ENCODE data around the gene CTTNBP2.

CTTNBP2 gene

DNA sequence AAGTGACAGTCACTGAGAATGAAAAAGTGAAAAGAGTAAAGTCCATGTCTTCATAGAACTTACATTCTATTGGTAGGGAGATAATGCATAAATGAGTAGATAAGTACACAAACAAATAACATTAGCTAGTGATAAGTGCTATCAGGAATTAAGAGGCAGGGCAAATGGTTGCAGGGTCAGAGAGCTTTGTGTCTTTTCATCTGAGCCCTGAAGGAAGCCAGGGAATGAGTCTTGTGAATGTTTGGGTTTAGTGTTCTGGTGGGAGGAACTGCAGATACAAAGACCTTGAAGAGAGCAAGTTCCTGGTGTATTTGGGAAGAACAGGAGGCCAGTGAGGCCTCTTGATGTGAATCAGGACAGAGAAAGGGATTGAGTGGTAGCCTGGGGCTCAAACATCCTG is 183.8 kb downstream of the CTTNBP2 start:
- DNase-seq (ENCODE audit: low spot score): no peak

DNA sequence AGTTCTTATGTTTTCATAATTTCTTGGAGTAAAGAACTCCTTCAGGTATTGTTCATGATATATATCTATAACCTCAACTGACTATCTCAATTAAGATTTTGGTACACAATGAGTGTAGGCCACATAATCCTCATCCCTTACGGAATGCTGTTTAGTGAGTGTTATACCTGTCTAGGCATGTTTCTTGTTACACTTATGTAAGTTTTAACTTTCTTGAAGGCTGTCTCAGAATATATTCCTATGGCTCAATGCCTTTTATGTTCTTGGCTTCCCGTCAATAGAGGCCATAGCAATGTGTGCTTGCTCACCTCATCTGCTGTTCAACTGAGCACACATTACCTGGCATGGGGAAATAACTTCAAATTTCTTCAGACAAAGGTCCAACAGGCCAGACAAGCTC is 185.1 kb downstream of the CTTNBP2 start:
- no peak for DNase-seq (ENCODE audit: low spot score)

DNA sequence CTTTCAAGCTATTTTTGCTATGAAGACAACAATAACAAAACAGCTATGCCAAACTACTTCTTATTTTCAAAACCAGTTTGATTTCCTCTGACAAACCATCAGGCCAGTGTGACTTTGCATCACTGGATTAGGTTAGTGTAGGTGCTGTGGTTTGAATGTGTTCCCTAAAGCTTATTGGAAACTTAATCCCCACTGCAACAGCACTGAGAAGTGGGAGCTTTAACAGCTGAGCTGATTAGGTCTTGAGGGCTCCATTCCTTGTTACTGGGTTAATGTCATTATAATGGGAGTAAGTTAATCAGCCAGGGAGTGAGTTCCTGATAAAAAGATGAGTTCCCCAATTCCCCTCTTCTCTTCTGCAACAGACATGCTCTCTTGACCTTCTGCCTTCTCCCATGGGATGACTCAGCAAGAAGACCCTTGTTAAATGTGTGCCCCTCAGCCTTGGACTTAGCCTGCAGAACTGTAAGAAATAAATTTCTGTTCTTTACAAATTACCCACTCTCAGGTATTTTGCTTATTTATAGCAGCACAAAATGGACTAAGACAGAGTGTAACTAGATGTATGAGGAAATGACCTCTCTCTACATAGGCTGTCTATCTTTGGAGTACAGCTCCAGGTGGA is 186.8 kb downstream of the CTTNBP2 start:
- no peak for DNase-seq (ENCODE audit: low spot score)

DNA sequence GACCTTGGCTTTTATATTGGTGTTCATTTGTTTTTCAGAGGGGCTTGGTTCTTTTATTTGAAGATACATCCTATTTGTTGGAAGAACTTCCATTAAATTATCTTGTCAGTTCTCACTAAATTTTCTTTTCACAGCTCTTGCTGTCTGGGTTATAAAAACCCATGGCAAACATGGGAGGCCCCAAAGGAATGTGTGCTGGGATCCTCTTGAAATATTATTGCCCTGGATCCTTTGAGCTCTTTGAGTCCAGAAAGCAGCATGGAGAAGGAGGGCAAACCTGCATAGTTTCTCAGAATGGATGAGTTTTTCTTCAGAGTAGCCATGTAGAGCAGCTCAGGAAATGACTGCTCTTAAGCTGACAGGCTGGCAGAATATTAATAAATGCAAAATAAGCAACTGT is 187.4 kb downstream of the CTTNBP2 start:
- DNase-seq (ENCODE audit: low spot score): no peak

DNA sequence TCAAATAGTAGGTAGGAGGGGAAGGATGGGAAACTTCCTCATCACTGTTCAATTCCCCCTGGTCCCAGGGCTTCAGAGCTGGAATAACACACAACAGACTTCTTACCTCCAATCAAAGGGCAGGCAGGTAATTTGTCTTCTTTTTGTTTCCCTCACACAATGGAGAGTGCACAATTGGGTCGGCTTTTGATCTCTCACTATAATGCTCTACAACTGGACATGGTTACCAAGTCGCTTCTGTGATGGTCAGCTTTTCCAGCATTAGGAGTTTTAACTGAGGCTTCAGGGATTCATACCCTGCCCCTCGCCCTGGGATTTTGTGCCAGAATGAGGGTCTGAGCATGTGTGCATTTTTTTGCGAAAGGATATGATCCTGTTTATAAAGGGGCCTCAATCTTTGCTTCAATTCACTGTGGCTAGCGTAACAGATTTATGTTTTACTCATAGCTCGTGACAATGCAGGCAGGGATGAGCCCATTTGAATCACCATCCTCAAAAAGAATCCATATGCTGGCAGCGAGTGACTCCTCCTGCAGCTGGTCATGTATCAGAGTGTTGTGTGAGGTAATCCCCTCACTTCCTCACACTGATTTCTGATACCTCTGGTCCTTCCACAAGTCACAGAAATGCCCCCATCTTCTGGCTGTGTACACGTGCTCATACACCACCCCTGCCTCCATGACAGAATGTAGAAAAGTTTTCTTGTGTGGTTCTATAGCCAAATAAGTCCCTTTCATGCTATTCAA is 189.6 kb downstream of the CTTNBP2 start:
- DNase-seq (ENCODE audit: low spot score): no peak

DNA sequence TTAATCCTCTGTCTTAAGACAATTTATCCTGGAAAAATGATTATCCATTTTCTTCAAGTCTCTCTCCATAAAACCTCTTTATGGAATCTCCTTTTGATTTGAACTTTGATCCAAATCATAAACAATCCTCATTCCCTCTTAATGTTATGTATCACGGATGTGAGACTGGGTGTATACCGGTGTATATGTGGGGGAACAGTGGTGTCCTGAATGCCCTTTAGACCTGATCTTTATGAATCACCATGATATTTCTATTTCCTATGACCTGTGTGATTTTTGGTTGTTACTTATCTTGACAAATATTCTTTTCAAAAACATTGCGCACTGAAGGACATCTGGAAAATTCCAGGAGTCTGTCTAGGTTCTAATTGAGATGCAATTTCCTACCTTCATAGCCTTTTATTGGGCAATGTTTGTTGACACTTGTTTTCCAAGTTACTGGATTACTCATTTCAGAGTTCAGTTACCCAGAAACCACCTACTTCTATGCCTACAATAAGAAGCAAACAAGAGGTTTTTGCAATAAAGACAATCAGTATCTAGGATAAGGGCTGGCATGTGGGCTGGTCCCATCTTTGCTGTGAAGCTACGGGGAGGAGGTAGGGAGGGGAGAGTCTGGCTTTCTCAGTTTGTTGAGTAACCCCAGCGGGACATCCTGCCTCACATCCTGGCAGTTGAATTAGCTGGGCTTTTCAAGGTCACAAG is 190.4 kb downstream of the CTTNBP2 start:
- no peak for DNase-seq (ENCODE audit: low spot score)

DNA sequence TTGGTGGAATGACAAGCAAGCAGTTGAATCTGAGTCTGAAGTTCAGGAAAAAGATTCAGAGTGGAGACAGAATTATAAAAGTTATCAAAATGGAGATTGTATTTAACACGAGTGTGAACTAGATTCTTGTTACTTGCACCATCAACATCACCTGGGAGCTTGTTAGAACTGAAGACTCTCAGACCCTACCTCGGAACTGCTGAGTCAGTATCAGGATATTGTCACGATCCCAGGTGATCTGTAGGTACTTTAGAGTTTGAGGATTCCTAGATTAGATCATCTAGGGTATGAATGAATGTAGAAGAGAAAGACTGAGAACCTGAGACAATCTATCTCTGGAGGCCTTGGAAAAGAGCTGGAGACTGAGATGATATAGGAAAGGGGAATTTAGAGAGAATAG is 194.1 kb downstream of the CTTNBP2 start:
- no peak for DNase-seq (ENCODE audit: low spot score)

DNA sequence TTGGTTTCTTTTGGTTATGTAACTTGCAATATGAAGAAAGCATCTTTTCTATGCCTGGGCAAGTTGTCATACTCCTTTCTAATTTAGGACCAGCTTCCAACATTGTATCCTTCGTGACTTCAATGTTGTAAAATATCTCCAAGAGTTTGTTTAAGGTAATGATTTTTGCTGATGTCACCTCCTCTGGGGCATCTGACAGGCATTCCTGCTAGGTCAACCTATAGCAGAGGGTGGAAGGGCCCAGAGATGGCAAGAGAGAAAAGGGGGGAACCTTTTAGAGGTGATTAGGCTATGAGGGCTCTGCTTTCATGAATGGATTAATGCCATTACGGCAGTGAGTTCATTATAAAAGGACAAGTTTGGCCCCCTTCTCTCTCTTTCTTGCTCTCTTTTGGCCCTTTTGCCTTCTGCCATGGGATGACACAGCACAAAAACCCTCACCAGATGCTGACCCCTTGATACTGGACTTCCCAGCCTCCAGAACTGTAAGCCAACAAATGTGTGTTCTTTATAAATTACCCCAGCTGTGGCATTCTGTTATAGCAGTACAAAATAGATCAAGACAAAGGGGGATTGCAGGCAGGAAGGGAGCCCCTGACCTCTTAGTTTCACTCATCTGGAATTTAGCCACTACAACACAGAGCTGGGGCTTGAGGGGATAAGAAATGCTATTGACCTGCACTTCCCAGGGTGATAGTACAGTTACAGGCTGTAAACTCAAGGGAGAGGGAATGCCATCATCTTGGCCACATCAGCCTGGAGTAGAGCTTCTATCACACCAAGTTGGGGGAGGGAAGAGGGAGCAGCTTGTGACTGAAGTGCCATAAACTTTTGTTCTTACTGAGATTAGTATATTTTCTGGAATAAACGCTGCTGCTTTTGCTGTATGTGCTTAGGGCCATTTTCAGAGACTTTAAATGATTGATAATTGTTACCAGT is 197.5 kb downstream of the CTTNBP2 start:
- no peak for DNase-seq (ENCODE audit: low spot score)

DNA sequence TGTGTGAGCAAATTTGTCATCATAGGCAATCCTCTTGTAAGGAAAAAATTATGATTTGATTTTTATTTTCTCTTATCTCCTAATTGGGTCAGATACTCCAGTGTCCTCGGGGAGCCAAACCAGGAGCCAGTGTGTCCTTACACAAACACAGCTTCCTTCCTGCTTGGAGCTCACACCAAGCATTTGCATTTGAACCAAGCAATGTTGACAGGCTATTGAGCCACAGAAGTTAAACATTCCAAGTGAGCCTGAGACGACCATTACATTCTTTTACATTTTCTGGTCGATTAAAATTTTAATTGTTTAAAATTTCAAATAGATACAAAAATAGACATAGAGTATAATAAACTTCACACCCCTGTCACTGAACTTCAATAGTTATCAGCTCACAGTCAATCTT is 198.6 kb downstream of the CTTNBP2 start:
- DNase-seq (ENCODE audit: low spot score): no peak

DNA sequence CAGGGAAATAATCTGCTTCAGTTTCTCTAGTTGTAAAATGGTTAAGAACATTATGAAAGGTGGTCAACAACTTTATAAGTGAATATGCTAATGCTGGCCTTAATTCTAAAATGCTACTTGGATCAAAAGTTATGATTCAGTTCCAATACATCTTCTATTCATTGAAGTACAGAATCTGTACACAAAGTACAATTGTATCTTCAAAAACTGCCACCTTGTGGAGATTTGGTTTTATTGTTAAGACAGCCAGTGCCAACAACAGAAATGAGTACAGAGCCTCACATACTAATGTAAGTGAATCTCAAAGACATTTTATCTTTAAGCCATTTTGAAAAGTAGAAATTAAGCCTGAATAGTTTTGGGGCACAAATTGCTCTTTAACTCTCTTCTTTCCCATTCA is 199.4 kb downstream of the CTTNBP2 start:
- DNase-seq (ENCODE audit: low spot score): no peak

DNA sequence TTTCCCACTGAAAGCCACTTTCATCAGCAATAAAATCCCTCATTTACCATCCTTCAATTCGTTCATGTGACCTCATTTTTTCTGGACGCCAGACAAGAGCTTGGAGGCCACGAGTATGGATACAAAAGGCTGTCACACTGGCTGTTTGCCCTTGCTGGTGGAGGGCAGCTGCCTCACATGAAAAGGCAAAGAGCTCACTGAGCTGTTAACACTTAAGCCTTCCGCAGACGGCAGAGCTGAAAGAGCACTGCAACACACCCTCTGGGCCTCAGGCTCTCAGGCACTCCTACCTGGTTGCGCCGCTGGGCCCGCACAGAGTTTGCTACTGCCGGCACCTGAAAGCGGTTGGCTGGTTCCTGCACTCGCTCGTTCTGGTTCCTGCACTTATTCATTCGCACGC is 199.9 kb downstream of the CTTNBP2 start:
- DNase-seq (ENCODE audit: low spot score): peak; percentile 69

DNA sequence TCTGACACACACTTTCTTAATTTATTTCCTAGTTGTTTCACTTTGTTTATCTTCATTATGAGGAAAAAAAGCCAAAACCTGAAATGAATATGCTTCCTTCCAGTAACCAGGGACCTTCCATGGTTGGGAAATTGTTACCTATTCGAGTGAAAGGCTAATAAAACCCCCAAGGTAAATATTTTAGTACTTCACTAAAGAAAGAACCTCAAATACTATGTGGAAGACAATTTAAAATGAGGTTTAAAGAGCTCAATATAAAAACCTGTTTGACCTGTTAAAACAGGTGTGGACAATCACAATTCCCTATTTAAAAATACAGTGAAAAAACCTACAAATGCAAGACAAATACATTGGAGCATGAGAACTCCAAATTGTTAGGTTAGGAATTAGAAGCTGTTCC is 200.8 kb downstream of the CTTNBP2 start:
- DNase-seq (ENCODE audit: low spot score): no peak

DNA sequence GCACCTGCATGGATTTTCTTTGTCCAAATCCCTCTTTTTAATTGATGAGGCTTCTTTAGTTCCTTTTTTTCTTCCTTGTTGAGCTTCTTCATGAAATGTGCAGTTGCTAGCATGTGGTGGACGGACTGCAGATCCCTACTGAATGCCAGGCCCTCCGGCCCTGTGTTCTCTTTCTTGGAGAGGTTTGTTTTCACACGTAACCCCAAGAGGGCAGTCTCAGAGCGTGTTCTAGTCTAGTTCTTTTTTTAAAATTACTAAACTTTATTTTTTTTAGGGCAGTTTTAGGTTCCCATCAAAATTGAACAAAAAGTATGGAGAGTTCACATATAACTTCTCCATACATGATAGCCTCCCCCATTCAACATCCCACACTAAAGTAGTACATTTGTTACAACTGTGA is 203.4 kb downstream of the CTTNBP2 start:
- DNase-seq (ENCODE audit: low spot score): no peak

DNA sequence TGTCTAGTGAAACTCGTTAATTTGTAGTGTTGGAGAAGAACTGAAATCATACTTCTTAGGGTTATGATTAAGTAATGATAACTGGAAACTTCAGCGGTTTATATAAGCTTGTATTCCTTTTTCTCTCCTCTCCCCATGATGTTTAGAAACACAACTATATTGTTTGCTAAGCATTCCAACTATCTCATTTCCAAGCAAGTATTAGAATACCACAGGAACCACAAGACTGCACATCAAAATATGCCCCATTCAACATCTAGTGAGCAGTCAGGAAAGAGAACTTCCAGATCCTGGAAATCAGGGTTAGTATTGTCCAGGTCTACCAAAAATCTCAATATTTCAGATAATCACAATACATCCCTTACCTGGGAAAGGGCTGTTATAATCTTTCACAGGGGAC is 205.8 kb downstream of the CTTNBP2 start:
- DNase-seq (ENCODE audit: low spot score): no peak

DNA sequence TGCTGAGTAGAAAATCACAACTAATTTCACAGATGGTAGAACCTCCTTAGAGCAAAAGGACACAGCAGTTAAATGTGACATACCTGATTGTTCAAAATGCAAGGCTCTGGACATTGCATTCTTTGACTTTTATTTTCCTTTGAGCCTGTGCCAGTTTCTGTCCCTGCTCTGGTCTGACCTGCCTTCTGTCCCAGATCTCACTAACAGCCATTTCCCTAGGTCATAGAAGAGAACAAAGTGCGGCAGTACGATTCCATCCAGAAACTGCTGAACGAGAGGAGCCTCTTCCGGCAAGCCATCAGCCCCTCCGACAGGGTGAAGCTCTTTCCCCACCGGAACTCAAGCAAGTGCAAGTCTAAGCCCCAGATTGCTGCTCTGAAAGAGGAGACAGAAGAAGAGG is 206.6 kb downstream of the CTTNBP2 start:
- DNase-seq (ENCODE audit: low spot score): no peak

DNA sequence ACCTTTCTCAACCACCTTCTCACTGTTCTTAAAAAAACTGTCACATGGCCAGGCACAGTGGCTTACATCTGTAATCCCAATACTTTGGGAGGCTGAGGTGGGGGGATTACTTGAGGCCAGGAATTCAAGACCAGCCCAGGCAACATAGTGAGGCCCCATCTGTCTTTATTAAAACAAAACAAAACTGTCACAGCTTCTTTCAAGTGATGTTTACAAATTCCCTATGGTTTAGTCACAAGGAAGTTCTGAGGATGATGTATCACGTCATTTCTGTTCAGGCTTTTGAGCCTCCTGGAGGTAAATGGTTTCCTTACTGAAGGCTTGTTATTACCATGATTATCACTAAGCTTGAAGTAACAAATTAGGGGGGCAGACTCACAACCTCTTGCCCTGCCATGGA is 207.2 kb downstream of the CTTNBP2 start:
- no peak for DNase-seq (ENCODE audit: low spot score)

DNA sequence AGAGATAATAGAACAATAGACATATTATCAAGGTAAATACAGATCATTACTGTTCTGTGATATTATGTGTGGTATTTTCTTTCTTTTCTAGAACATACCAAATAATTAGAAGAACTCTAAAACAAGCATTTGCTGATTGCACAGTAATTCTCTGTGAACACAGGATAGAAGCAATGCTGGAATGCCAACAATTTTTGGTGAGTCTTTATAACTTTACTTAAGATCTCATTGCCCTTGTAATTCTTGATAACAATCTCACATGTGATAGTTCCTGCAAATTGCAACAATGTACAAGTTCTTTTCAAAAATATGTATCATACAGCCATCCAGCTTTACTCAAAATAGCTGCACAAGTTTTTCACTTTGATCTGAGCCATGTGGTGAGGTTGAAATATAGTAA is 207.9 kb downstream of the CTTNBP2 start:
- DNase-seq (ENCODE audit: low spot score): no peak

DNA sequence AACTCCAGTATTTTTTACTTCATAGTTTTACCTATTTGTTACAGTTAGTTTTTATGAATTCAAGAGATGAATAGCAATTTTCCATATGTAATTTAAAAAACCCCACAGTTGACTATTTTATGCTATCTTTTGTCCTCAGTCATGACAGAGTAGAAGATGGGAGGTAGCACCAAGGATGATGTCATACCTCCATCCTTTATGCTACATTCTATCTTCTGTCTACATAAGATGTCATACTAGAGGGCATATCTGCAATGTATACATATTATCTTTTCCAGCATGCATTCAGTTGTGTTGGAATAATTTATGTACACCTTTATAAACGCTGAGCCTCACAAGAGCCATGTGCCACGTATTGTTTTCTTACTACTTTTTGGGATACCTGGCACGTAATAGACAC is 209.2 kb downstream of the CTTNBP2 start:
- DNase-seq (ENCODE audit: low spot score): no peak

DNA sequence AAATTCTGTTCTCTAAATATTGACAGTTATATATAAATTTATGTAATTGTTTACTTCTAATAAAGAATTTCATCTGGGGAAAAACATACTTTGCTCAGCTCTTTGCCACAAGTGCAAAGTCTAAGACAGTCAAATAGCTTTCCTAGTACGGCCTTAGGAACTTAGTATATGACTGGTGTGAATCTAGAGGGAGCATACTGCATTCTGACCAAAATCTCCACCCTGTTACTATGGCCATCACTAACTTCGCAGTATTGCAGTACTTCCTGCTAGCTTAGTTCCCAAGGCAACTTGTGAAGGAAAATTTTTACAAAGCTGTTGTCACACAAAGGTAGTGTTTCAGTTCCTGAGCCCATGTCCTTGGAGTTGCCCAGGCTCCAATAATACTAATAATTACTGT is 211.9 kb downstream of the CTTNBP2 start:
- DNase-seq (ENCODE audit: low spot score): no peak
